K562 (cell line): ENCODE measurements around the gene TXNL4A. TPM values are rescaled to one million over a fixed set of nuclear protein-coding genes. Genes with fewer than 3 reads are reported as not detected.

Source experiments
- ATAC-seq: fragments of 200-7000 bp; cut with Tn5 transposase; 3 replicates; pipeline ENCODE4 v1.9.1; 2020; ENCODE audit warnings: moderate library complexity
- BruUV-seq: library from RNA; stranded (reverse); fragments of 400-500 nt; replicated peaks from 2 replicates; lab custom pipeline; 2021; lab: Mats Ljungman, UMichigan
- CTCF ChIA-PET: fragments of 300-600 bp; formaldehyde crosslinking; extraction: SDS; loops from one replicate; lab custom pipeline; 2021; ENCODE audit warnings: low intra/inter-chr PET ratio; lab: Yijun Ruan, JAX
- POLR2A ChIA-PET: fragments of 300-600, 350-650 bp; sonication (Branson Sonifier 250); formaldehyde crosslinking; extraction: SDS; loops from one replicate; lab custom pipeline; 2021; ENCODE audit warnings: antibody characterized with exemption, inconsistent platforms; lab: Yijun Ruan, JAX
- DNase-seq, 4 experiments: peaks; one replicate each; pipeline versions ENCODE4 v3.0.0 to v3.0.0-alpha.2; 2011 to 2018; ENCODE audit warnings: low spot score in 3 of 4, mixed read lengths in 3 of 4; ENCODE audit errors: extremely low read depth in 1 of 4
- FAIRE-seq: peaks from 2 replicates; lab custom pipeline; 2011; peaks lifted over from hg19 to GRCh38; lab: Jason Lieb, UNC
- H2AFZ ChIP-seq: 2 replicates; pipeline ENCODE4 v1.6.0; 2011; ENCODE audit warnings: low read depth, low read length, control low read depth, inconsistent platforms
- H3K27ac ChIP-seq: fragments of 200-600 bp; 3 replicates; pipeline ENCODE4 v1.8.0; 2011; ENCODE audit warnings: low read depth, mild to moderate bottlenecking, control low read depth, inconsistent platforms, low read length, moderate library complexity, mixed read lengths; ENCODE audit errors: extremely low read depth
- H3K27me3 ChIP-seq, 2 experiments: fragments of 300-600 bp in 1 of 2; 2 replicates in 1 of 2; 3 replicates in 1 of 2; pipeline versions ENCODE4 v1.6.0 to v1.8.0; 2011; ENCODE audit warnings: inconsistent platforms in 2 of 2, low read length in 2 of 2, mild to moderate bottlenecking in 1 of 2, mixed read lengths in 1 of 2, moderate library complexity in 1 of 2; ENCODE audit not compliant: control insufficient read depth in 2 of 2, insufficient read depth in 2 of 2
- H3K36me3 ChIP-seq: fragments of 300-600 bp; 3 replicates; pipeline ENCODE4 v1.8.0; 2011; ENCODE audit warnings: mild to moderate bottlenecking, low read length, inconsistent platforms; ENCODE audit not compliant: control insufficient read depth, insufficient read depth
- H3K4me1 ChIP-seq, 2 experiments: fragments of 200-600 bp in 1 of 2; replicated peaks in 1 of 2; 2 replicates in 1 of 2; 3 replicates in 1 of 2; pipeline versions ENCODE4 v1.5.1 to v1.8.0; 2011; ENCODE audit warnings: inconsistent platforms in 2 of 2, low read length in 2 of 2, mild to moderate bottlenecking in 1 of 2, mixed read lengths in 1 of 2, moderate library complexity in 1 of 2; ENCODE audit not compliant: control insufficient read depth in 2 of 2, insufficient read depth in 2 of 2
- H3K4me2 ChIP-seq: 2 replicates; pipeline ENCODE4 v1.6.1; 2011; ENCODE audit warnings: low read length, control low read depth, inconsistent platforms, mixed read lengths; ENCODE audit not compliant: insufficient read depth
- H3K4me3 ChIP-seq: fragments of 200-600 bp; sonication (generic), shearing (Covaris generic); 2 replicates; pipeline ENCODE4 v1.5.1; 2016; ENCODE audit warnings: control low read depth, inconsistent platforms
- H3K79me2 ChIP-seq: fragments of 200-600 bp; 3 replicates; pipeline ENCODE4 v1.8.0; 2011; ENCODE audit warnings: low read length, inconsistent platforms; ENCODE audit not compliant: control insufficient read depth, insufficient read depth
- H3K9ac ChIP-seq, 2 experiments: 2 replicates each; pipeline versions ENCODE4 v1.6.0 to v1.6.1; 2011; ENCODE audit warnings: low read depth in 2 of 2, low read length in 2 of 2, control low read depth in 1 of 2, inconsistent platforms in 1 of 2, mild to moderate bottlenecking in 1 of 2, mixed read lengths in 1 of 2; ENCODE audit not compliant: insufficient read depth in 1 of 2
- H3K9me1 ChIP-seq: one replicate; pipeline ENCODE4 v1.6.0; 2011; ENCODE audit warnings: inconsistent platforms, mild to moderate bottlenecking, low read length, moderate library complexity; ENCODE audit not compliant: control insufficient read depth, insufficient read depth
- H3K9me3 ChIP-seq: replicated peaks from 2 replicates; pipeline ENCODE4 v1.5.1; 2011; ENCODE audit warnings: low read depth, low read length, inconsistent platforms; ENCODE audit not compliant: control insufficient read depth, insufficient read depth
- H4K20me1 ChIP-seq: replicated peaks from 2 replicates; pipeline ENCODE4 v1.6.1; 2011; ENCODE audit warnings: low read length, inconsistent platforms, mixed read lengths; ENCODE audit not compliant: control insufficient read depth, insufficient read depth
- ARID1B ChIP-seq: fragments of 450-650 bp; IDR thresholded peaks from 2 replicates; pipeline ENCODE4 v1.6.1; 2016; ENCODE audit warnings: antibody characterized with exemption, mild to moderate bottlenecking, inconsistent platforms
- CREB1 ChIP-seq, 2 experiments: sonication (generic) in 1 of 2; formaldehyde crosslinking in 1 of 2; IDR thresholded peaks; 2 replicates each; pipeline versions ENCODE4 v1.6.1 to v1.8.0; 2012 to 2022; ENCODE audit warnings: inconsistent platforms in 1 of 2, mild to moderate bottlenecking in 1 of 2, missing genetic modification reagents in 1 of 2, moderate library complexity in 1 of 2
- DPF2 ChIP-seq: fragments of 450-650 bp; IDR thresholded peaks from 2 replicates; pipeline ENCODE4 v1.6.1; 2016
- EP400 ChIP-seq: fragments of 450-650 bp; IDR thresholded peaks from 2 replicates; pipeline ENCODE4 v1.6.1; 2017; ENCODE audit warnings: antibody characterized with exemption, mild to moderate bottlenecking, moderate library complexity
- KAT2B ChIP-seq: IDR thresholded peaks from one replicate; pipeline ENCODE4 v1.6.1; 2012; ENCODE audit warnings: low read depth, mild to moderate bottlenecking, control low read depth, inconsistent platforms, low read length, moderate library complexity
- KDM5B ChIP-seq: fragments of 200-600 bp; sonication (generic); IDR thresholded peaks from 2 replicates; pipeline ENCODE4 v1.6.1; 2012; ENCODE audit warnings: low read depth, mild to moderate bottlenecking, moderate library complexity, low read length, control low read depth, inconsistent platforms; ENCODE audit not compliant: insufficient replicate concordance
- MAFK ChIP-seq: IDR thresholded peaks from 2 replicates; pipeline ENCODE4 v1.6.1; 2011; ENCODE audit warnings: low read length, improper control_type of control experiment
- NFE2 ChIP-seq: IDR thresholded peaks from 2 replicates; pipeline ENCODE4 v1.6.1; 2014; ENCODE audit warnings: antibody characterized with exemption, low read depth
- NR2C1 ChIP-seq, 2 experiments: fragments of 450-650 bp; IDR thresholded peaks; 2 replicates each; pipeline ENCODE4 v1.6.1; 2017; ENCODE audit warnings: mild to moderate bottlenecking in 2 of 2, antibody characterized with exemption in 1 of 2, inconsistent platforms in 1 of 2, missing compliant biosample characterization in 1 of 2, missing genetic modification characterization in 1 of 2
- NRF1 ChIP-seq, 2 experiments: fragments of 450-650 bp; IDR thresholded peaks in 1 of 2; conservative IDR thresholded peaks in 1 of 2; 2 replicates each; pipeline ENCODE4 v1.6.1; 2014; ENCODE audit warnings: mild to moderate bottlenecking in 2 of 2
- SMARCC2 ChIP-seq: fragments of 450-650 bp; IDR thresholded peaks from 2 replicates; pipeline ENCODE4 v1.6.1; 2017; ENCODE audit warnings: antibody characterized with exemption, moderate library complexity, mild to moderate bottlenecking, low read depth
- TRIM28 ChIP-seq: fragments of 450-650 bp; IDR thresholded peaks from 2 replicates; pipeline ENCODE4 v1.6.1; 2017
- ZNF398 ChIP-seq: fragments of 250-450 bp; sonication (Bioruptor Pico); IDR thresholded peaks from 2 replicates; pipeline ENCODE4 v1.8.0; 2021; ENCODE audit warnings: moderate library complexity, mild to moderate bottlenecking, inconsistent platforms
- WGBS: fragments of 100-300 bp; shearing (Covaris generic); methylation state at CpG from one replicate; pipeline ENCODE4 v1.1.6; 2016; ENCODE audit warnings: low coverage, mixed read lengths; ENCODE audit not compliant: insufficient coverage; ENCODE audit errors: missing lambda C conversion rate; 5-methylcytosine and 5-hydroxymethylcytosine counted together
- in situ Hi-C: fragments of 300-500 bp; cut with MboI; formaldehyde crosslinking; loops from 4 replicates; pipeline ENCODE4 v1.15.0; 2018; ENCODE audit warnings: inconsistent platforms, mixed read lengths
- intact Hi-C: fragments of 100-400 bp; cut with micrococcal nuclease; formaldehyde crosslinking; loops from 2 replicates; pipeline ENCODE4 v1.14.2; 2022
- polyA plus RNA-seq, 8 experiments: library from polyadenylated mRNA; depleted of rRNA in 4 of 8; stranded (reverse) in 5 of 8; unstranded in 3 of 8; fragments of >200 nt; fragmentation: Nextera tagmentation in 2 of 8; fragmentation: Illumina TruSeq in 1 of 8; extraction: Ambion mirVana in 2 of 8; extraction: Trizol in 1 of 8; gene quantifications; 2 replicates each; pipeline versions ENCODE4 v1.2.1 to v1.2.3, GENCODE V29; 2011 to 2014; ENCODE audit warnings: inconsistent platforms in 1 of 8, missing spikeins in 1 of 8
- total RNA-seq, 7 experiments: library from RNA; depleted of rRNA in 6 of 7; stranded (reverse); fragments of >200 nt in 6 of 7; fragmentation: Illumina TruSeq in 2 of 7; extraction: Trizol in 2 of 7; gene quantifications; 2 replicates each; pipeline versions ENCODE4 v1.2.1 to v1.2.3, GENCODE V29; 2011 to 2021; ENCODE audit warnings: low replicate concordance in 1 of 7
- TF ChIP-seq, protein P1 (sequence below), 2 experiments: fragments of 200-800 bp in 1 of 2; sonication (Bioruptor generic) in 1 of 2; sonication (generic) in 1 of 2; formaldehyde crosslinking in 1 of 2; IDR thresholded peaks in 1 of 2; conservative IDR thresholded peaks in 1 of 2; 2 replicates each; pipeline versions ENCODE4 v1.5.0 to v1.6.1; 2016 to 2020; ENCODE audit warnings: missing compliant biosample characterization in 1 of 2, missing genetic modification characterization in 1 of 2, missing genetic modification reagents in 1 of 2
- TF ChIP-seq, protein P2 (sequence below): IDR thresholded peaks from 2 replicates; pipeline ENCODE4 v1.6.1; 2016; ENCODE audit warnings: missing genetic modification characterization, missing compliant biosample characterization

The TXNL4A gene
- total and polyA plus RNA-seq, 9 of the 15 experiments (the other 6 are each of a cell fraction or from before 2014, with no cell fraction given): 27.0 to 132 (median 87.5) TPM

DNA sequence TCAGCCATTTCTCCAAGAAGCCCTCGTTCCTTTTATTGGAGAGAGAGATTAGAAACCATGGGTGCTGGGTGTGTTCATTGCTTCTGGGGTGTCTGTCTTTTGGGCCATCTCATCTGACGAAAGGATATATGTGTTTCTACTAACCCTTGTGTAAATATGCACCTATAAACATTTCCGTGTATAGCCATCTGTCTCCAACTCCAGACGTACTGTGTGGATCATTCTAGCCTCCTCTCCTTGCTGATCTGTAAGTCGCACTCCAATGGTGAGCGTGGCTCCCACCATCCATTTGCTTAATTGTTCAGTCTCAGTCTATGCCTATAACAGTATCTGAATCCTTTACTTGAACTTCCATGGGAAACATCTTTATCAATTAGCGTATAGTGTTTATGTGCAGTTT is 47.6 kb upstream of the TXNL4A start (continued):
- TF ChIP-seq ZNF398 (CRISPR knock-in tag): no peak
- TF ChIP-seq, all 486 proteins: peak for 18

- peak overlapping the region; percentile 82 for H2AFZ ChIP-seq
- POLR2A ChIA-PET: interaction anchor here (0.6 to 1.6 kb wide), 3 partner anchors 11 to 356 kb away, joined by 3 to 5 read pairs (median 3); no protein-coding TSS in a partner anchor
- TF ChIP-seq CREB1 (IDR thresholded peaks at IDR 0.05) (no peak), CREB1 (CRISPR knock-in tag; IDR thresholded peaks at IDR 0.05) (no peak), SMARCC2 (no peak), NR2C1 (IDR thresholded peaks at IDR 0.05) (no peak), NR2C1 (tag; IDR thresholded peaks at IDR 0.05) (no peak), TRIM28 (no peak), NRF1 (conservative IDR thresholded peaks at IDR 0.05 in 1 of 2, IDR thresholded peaks at IDR 0.05 in 1 of 2) (no peak), DPF2 (no peak), KAT2B (no peak), KDM5B (no peak), NFE2 (no peak), MAFK (no peak), EP400 (peak; percentile 8; the same call in 1 of the 2 replicates), ARID1B (0 out of 2 replicates have a peak, but pooled peaks have one; percentile 0)
- TF ChIP-seq, protein P1, sequence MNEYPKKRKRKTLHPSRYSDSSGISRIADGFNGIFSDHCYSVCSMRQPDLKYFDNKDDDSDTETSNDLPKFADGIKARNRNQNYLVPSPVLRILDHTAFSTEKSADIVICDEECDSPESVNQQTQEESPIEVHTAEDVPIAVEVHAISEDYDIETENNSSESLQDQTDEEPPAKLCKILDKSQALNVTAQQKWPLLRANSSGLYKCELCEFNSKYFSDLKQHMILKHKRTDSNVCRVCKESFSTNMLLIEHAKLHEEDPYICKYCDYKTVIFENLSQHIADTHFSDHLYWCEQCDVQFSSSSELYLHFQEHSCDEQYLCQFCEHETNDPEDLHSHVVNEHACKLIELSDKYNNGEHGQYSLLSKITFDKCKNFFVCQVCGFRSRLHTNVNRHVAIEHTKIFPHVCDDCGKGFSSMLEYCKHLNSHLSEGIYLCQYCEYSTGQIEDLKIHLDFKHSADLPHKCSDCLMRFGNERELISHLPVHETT (CRISPR knock-in tag; conservative IDR thresholded peaks at IDR 0.05 in 1 of 2, IDR thresholded peaks at IDR 0.05 in 1 of 2): no peak
- TF ChIP-seq, protein P2, sequence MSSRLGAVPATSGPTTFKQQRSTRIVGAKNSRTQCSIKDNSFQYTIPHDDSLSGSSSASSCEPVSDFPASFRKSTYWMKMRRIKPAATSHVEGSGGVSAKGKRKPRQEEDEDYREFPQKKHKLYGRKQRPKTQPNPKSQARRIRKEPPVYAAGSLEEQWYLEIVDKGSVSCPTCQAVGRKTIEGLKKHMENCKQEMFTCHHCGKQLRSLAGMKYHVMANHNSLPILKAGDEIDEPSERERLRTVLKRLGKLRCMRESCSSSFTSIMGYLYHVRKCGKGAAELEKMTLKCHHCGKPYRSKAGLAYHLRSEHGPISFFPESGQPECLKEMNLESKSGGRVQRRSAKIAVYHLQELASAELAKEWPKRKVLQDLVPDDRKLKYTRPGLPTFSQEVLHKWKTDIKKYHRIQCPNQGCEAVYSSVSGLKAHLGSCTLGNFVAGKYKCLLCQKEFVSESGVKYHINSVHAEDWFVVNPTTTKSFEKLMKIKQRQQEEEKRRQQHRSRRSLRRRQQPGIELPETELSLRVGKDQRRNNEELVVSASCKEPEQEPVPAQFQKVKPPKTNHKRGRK (tag): 0 out of 2 replicates have a peak, but pooled peaks have one; percentile 29
Observed at GRCh38 chr18:80034852-80035406, 46.6 kb upstream of the TXNL4A start.

More at GRCh38 chr18:80034852-80035406, 46.6 kb upstream of the TXNL4A start:
- no peak for ATAC-seq
- in situ Hi-C loops: no loop called here
- 0% methylated on average over 8 of the region's 8 CpGs for WGBS
- Histone ChIP-seq H3K4me1 (peaks cover 0 to 9% of the 10 kb centered on the region in 2 experiments; a peak in 3 of 5 replicates), H3K79me2 (peaks cover 45% of the 10 kb centered on the region), H3K9me1 (no peaks in the 10 kb centered on the region), H3K9ac (peak overlapping the region; percentile 85 to 94), H3K4me2 (peak overlapping the region; percentile 97), H3K27me3 (no peaks in the 10 kb centered on the region), H3K9me3 (no peaks in the 10 kb centered on the region), H3K27ac (peak overlapping the region; percentile 71), H4K20me1 (peaks cover 3% of the 10 kb centered on the region; the same call in 1 of the 2 replicates), H3K4me3 (peak overlapping the region; percentile 78), H3K36me3 (peaks cover 34% of the 10 kb centered on the region; the same call in 2 of the 3 replicates)
- CTCF ChIA-PET: no interaction called here
- BruUV-seq: TSS peak; percentile 63
- intact Hi-C loops: loop anchor here (5.0 to 10.0 kb wide), 2 partner anchors 72 to 120 kb away; partner anchors contain the start of gene ADNP2
- DNase-seq: no peak
- FAIRE-seq: peak; percentile 66
